ENCODE measurements around the gene FKBP5.
A peak's percentile ranks its signal among the peaks of the same experiment; 100 is the strongest.
"Not testable (repeated sequence)": the region's sequence is repeated elsewhere in the genome, so short reads cannot be mapped to it uniquely, and the experiment has no call there.

FKBP5 gene

GRCh38 chr6:35690006-35690405, 1.3 kb upstream of the FKBP5 start:
- not testable (repeated sequence) for ATAC-seq

- TF ChIP-seq ZFP3 (CRISPR knock-in tag; IDR thresholded peaks at IDR 0.05) (0 out of 2 replicates have a peak, but pooled peaks have one; percentile 52), ISL1 (CRISPR knock-in tag; IDR thresholded peaks at IDR 0.05) (no peak)
- ATAC-seq, result peak; percentile 66
These were observed 784 bp downstream of the FKBP5 start for GRCh38 chr6:35687658-35688604.

- no peak for ATAC-seq
- TF ChIP-seq POU6F1 (CRISPR knock-in tag; IDR thresholded peaks at IDR 0.05; ENCODE audit: borderline replicate concordance, low read depth) (no peak), CSDC2 (CRISPR knock-in tag; IDR thresholded peaks at IDR 0.05) (no peak), ARNTL (CRISPR knock-in tag; IDR thresholded peaks at IDR 0.05; ENCODE audit: borderline replicate concordance, low read depth) (no peak), ZFP3 (CRISPR knock-in tag; IDR thresholded peaks at IDR 0.05) (no peak), ZNF565 (CRISPR knock-in tag; conservative IDR thresholded peaks at IDR 0.05; ENCODE audit: low read depth) (no peak)
These were observed 1.7 kb downstream of the FKBP5 start for GRCh38 chr6:35686873-35687555.

GRCh38 chr6:35686436-35686835, 2.3 kb downstream of the FKBP5 start:
- TF ChIP-seq ZNF8 (CRISPR knock-in tag; IDR thresholded peaks at IDR 0.05), result no peak
- no peak for TF ChIP-seq ISL1 (CRISPR knock-in tag; IDR thresholded peaks at IDR 0.05)
- no peak for TF ChIP-seq CSRNP3 (CRISPR knock-in tag; IDR thresholded peaks at IDR 0.05)
- no peak for TF ChIP-seq TSHZ2 (CRISPR knock-in tag; IDR thresholded peaks at IDR 0.05)
- no peak for TF ChIP-seq ZNF70 (CRISPR knock-in tag; IDR thresholded peaks at IDR 0.05)
- no peak for TF ChIP-seq GLIS3 (CRISPR knock-in tag; IDR thresholded peaks at IDR 0.05)
- no peak for TF ChIP-seq POU6F1 (CRISPR knock-in tag; IDR thresholded peaks at IDR 0.05; ENCODE audit: borderline replicate concordance, low read depth)
- TF ChIP-seq ZNF565 (CRISPR knock-in tag; conservative IDR thresholded peaks at IDR 0.05; ENCODE audit: low read depth), result no peak
- TF ChIP-seq TCF4 (CRISPR knock-in tag; IDR thresholded peaks at IDR 0.05; ENCODE audit: borderline replicate concordance), result no peak
- no peak for TF ChIP-seq ESRRG (CRISPR knock-in tag; IDR thresholded peaks at IDR 0.05)
- no peak for TF ChIP-seq ZFP30 (CRISPR knock-in tag; IDR thresholded peaks at IDR 0.05)
- no peak for TF ChIP-seq ZC3H10 (CRISPR knock-in tag; IDR thresholded peaks at IDR 0.05)
- TF ChIP-seq PATZ1 (CRISPR knock-in tag; IDR thresholded peaks at IDR 0.05; ENCODE audit: borderline replicate concordance), result no peak
- no peak for TF ChIP-seq PPARA (CRISPR knock-in tag; IDR thresholded peaks at IDR 0.05; ENCODE audit: borderline replicate concordance)
- no peak for TF ChIP-seq OSR1 (CRISPR knock-in tag; IDR thresholded peaks at IDR 0.05)
- no peak for ATAC-seq
